DND-41 (cell line): ENCODE data around the gene SLC27A2.

Experiments used
- EZH2 ChIP-seq: IDR thresholded peaks from 3 replicates; pipeline ENCODE4 v1.6.1; 2012; ENCODE audit warnings: borderline replicate concordance, low read depth, mild to moderate bottlenecking, moderate library complexity, low read length, inconsistent platforms; ENCODE audit not compliant: severe bottlenecking
- TF ChIP-seq, protein P1 (sequence below): IDR thresholded peaks from 2 replicates; pipeline ENCODE4 v1.5.1; 2012; ENCODE audit warnings: borderline replicate concordance, low read length, moderate library complexity, mild to moderate bottlenecking; ENCODE audit not compliant: poor library complexity, severe bottlenecking; ENCODE audit errors: extremely low read depth

DNA sequence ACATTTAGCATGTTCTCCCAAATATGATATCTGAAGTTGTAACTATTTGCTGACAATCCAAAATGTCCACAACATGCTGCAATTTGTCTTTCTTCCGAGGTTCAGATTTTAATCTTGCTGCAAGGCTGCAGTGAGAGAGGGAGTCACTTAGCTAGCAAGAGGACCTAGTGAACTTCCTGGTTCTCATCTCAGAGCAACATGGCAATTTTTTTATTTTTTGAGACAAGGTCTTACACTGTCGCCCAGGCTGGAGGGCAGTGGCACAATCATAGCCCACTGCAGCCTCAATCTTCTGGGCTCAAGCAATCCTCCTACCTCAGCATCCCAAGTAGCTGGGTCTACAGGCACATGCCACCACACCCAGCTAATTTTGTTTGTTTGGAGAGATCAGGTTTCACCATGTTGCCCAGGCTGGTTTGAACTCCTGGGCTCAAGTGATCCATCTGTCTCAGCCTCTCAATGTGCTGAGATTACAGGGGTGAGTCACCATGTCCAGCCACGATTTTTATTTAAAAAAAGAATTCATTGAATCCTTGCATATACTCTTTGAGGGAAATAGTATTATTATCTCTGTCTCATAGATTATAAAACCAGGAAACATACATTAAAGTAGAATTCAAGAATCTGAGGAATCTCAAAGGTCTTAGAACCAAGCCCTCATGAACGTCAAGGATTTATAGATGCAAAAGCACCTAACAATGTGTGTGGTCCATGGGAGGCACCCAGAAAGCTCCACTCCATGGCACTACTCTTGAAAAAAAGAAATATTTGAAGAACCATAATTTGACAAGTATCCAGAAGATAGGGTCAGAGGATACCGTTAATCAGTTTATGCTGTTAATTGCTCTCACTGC is 74.4 kb downstream of the SLC27A2 start:
- no peak for TF ChIP-seq EZH2
- TF ChIP-seq, protein P1, sequence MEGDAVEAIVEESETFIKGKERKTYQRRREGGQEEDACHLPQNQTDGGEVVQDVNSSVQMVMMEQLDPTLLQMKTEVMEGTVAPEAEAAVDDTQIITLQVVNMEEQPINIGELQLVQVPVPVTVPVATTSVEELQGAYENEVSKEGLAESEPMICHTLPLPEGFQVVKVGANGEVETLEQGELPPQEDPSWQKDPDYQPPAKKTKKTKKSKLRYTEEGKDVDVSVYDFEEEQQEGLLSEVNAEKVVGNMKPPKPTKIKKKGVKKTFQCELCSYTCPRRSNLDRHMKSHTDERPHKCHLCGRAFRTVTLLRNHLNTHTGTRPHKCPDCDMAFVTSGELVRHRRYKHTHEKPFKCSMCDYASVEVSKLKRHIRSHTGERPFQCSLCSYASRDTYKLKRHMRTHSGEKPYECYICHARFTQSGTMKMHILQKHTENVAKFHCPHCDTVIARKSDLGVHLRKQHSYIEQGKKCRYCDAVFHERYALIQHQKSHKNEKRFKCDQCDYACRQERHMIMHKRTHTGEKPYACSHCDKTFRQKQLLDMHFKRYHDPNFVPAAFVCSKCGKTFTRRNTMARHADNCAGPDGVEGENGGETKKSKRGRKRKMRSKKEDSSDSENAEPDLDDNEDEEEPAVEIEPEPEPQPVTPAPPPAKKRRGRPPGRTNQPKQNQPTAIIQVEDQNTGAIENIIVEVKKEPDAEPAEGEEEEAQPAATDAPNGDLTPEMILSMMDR = no peak
